ELR (cell line): ENCODE results near the gene PRR5.
"Not testable (repeated sequence)": the region's sequence is repeated elsewhere in the genome, so short reads cannot be mapped to it uniquely, and the experiment has no call there.

Source experiments
- DNase-seq: peaks from one replicate; pipeline ENCODE4 v3.0.0-alpha.2; 2015; ENCODE audit warnings: low read depth

The PRR5 gene, protein sequence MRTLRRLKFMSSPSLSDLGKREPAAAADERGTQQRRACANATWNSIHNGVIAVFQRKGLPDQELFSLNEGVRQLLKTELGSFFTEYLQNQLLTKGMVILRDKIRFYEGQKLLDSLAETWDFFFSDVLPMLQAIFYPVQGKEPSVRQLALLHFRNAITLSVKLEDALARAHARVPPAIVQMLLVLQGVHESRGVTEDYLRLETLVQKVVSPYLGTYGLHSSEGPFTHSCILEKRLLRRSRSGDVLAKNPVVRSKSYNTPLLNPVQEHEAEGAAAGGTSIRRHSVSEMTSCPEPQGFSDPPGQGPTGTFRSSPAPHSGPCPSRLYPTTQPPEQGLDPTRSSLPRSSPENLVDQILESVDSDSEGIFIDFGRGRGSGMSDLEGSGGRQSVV

DNA sequence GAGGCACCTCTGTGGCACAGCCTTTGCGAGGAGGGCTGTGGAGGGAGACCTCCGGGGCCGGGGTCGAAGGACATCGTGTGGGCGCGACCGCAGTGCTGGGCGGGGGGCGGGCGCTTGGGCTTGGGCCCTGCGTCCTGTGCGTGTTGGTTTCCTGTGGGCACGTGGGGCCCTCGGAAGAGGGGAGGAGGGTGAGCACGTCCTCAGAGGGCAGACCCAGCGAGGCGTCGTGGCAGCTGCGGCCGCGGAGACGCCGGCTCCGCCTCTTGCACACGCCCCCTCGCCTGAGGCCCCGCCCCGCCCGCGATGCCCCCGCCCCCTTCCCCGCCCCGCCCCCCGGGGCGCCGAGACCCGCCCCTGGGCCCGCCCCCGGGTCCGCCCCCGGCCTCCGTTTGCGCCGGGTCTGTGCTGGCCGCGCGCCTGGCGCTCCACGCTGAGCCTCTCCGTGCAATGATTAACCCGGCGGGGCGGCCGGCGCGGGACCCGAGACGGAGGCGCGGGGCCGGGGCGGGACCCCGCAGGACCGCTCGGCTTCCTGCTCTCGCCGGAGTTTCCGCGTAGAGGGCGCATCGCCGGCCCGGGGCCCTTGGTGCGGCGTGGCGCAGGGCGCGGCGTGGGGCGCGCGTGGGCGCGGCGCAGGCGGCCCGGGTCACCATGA is at the start of gene PRR5:
Gene PRR5, plus strand, starts transcription at position 381 of the 655 bp plus-strand sequence. Its CDS starts 271 bp downstream, at position 652.
- DNase-seq: peak; percentile 73

DNA sequence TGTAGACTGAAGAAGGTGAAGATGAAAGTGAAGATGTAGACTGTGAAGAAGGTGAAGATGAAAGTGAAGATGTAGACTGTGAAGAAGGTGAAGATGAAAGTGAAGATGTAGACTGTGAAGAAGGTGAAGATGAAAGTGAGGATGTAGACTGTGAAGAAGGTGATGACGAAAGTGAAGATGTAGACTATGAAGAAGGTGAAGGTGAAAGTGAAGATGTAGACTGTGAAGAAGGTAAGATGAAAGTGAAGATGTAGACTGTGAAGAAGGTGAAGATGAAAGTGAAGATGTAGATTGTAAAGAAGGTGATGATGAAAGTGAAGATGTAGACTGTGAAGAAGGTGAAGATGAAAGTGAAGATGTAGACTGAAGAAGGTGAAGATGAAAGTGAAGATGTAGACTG is 49.1 kb upstream of the PRR5 start:
- not testable (repeated sequence) for DNase-seq

DNA sequence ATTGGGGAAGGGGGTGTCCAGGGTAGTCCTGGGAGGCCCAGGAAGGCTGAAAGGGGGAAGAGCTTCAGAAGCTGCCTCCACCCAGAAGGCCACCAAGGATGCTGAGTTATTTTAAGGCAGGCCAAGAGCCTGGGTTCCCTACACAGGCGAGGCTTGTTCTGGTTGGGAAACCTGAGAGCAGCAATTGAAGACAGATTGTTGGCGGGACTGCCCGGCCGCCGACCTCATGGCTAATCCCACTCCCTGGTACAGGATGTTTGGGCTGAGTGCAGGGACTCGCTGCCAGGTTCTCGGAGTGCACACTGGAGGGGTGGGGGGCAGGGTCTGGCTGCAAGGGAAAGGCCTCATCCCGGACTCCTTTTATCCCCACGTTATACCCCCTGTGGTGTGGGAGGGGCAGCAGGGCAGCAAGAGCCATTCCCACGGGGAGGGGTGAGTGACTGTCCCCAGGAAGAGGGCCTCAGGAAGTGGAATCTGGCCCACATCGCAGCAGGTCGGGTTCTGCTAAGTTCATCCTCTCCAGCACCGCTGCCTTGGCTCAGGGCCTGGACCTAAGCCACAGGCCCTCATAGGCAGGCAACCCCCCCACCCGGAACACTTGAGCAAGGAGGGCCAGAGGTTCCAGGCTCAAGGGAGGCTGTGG is 43.6 kb upstream of the PRR5 start:
- no peak for DNase-seq

DNA sequence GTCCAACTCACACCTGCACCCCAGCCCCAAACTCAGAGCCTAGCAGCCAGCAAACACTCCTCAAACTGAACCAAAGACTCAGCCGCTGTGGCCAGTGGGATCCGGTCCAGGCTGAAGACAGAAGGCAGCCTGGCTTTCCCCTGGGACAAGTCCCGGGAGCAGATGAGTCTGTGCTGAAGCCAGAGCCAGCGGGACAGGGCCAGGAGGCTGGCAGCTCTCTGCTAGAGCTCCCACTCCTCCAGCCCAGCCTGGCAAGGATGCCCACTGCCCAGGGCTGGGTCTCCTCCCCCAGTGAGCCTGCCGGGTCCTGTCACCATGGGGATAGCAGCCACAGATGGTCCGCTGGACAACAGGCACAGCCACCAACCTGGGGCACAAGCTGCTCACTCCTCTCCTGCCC is 42.9 kb upstream of the PRR5 start:
- no peak for DNase-seq

DNA sequence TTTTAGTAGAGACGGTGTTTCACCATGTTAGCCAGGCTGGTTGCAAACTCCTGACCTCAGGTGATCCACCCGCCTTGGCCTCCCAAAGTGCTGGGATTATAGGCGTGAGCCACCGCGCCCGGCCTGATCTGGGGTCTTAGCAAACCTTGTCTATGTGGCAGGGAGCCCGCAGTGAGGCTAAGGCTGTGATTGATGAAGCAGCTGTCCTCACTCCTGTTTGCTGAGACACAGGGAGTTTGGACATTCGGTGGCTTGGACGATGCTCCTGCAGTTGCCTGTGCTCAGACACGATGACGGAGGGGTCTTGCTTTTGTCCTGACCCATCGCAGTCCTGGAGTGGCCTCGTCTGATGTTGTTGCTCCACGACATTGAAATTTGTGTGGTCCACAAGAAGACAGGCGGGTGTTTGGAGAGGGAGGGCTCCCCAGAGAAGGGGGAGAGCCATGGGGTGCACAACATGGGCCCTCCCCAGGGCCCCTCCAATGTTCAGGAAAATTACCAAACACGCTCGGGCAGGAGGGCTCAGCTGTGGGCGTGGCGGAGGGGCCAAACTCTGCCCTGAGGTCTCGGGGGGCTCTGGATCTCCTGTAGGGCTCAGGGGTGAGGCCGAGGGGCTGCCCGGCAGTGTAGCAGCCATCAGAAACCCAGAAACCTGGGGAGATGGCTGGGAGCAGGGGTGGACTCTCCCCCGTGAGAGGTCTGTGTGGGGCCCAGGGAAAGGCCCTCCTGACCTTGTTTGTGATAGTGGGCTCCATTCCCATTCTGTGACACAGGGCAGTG is 41.8 kb upstream of the PRR5 start:
- DNase-seq: no peak

DNA sequence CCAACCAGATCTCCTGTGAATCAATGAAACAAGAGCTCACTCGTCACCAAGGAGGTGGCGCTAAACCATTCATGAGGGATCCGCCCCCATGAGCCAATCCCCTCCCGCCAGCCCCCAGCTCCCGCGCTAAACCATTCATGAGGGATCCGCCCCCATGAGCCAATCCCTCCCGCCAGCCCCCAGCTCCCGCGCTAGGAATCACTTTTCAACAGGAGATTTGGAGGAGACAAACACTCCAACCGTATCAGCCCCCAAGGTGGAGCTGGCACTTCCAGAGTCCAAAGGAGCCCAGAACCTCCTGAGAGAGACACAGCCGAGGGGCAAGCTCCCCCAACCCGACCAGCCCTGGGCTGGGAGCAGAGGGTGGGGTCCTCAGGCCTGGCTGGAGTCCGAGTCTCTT is 40.9 kb upstream of the PRR5 start:
- peak; percentile 33 for DNase-seq

DNA sequence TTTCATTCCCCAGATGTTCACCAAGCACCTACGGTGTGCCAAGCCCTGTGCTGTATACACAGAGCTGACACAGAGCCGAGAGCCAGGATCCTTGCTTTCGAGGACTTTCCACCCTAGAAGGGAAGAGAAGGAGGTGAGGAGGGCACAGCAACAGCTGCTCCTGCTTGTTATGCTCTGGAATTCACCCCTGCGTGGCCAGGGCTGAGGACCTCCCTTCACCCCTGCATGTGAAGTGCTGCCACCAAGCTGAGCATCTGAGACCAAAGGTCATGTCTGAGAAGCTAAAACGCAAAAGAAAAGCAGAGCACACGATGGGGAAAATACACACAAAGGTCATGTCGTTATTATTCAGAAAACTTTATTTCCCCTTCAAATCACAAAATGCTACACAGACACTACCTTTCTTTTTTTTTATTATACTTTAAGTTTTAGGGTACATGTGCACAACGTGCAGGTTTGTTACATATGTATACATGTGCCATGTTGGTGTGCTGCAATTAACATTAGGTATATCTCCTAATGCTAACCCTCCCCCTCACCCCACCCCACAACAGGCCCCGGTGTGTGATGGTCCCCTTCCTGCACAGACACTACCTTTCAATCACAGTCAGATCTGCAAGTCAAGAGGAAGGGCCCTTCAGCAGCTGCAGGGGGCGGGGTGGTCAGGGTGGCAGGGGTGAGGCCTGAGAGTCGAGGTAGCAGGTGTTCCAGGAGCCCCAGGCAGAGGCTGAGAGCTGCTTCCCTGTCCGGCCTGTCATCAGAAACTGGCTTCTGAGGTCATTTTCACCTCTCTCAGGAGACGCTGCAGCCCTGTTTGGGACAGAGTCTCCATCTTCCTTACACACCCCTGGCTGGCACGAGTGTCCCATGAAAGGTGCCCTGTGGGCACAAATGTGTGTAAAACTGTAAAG is 40.1 kb upstream of the PRR5 start:
- DNase-seq: no peak

DNA sequence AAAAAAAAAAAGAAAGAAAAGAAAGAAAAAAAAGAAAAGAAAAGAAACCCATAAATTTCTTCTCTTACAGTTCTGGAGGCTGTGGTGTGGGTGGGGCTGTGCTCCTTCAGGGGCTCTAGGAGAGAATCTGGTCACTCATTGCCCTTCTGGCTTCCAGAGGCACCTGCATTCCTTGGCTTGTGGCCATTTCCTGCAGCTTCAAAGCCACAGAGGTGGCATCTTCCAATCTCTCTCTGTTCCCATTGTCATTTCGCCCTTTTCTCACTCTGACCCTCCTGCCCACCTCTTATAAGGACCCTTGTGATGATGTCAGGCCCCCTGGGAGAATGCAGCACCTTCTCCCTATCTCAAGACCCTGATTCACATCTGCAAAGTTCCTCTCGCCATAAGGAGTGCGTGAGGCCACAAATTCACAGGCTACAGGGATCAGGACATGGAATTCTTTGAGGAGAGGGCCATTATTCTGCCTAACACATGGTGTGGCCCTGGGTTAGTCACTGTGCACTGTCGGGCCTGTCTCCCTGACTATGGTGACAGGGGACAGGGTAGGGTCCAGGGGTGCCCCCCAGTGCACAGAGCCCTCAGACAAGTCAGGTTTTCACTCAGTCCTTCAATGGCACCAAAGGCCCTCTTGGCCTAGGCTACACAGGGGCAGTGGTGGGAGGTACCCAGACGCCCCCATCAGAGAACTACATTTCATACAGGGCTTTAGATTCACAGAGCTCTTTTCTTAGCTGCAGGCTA is 38.6 kb upstream of the PRR5 start:
- DNase-seq: no peak

DNA sequence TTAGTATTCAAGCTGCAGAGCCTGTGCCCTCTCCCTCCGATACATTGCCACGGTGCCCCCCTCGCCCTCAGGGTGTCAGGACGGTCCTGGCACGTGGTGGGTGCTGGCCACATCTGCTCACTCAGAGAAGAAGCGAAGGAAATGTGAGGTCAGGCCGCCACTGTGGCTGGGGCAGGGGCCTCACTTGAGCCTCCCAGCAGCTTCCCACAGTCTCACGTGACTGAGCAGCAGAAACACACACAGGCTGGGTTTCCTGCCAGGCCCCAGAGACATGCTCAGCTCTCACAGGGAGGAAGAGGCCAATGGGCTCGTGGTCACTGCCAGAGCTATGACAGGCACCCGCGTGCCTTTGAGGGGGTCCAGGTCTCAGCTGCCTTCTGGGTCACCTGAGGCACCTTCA is 37.9 kb upstream of the PRR5 start:
- DNase-seq: no peak

DNA sequence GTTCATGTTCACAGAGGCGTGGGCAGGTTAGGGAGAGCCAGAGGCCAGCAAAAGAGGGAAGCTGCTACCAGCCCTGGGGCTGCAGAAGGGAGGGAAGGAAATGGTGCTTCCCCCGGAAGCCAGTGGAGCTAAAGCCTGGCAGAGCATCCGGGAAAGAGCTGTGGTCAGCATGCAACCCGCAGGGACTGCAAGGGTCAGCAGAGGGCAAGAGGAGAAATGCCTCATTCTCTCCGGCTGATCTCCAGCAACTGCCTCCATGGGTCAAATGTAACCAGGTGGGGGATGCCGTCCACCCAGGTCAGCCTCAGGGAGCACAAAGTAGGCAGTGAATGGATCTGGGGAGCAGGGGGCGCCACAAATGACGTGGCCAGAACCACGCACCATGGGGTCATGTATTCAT is 36.9 kb upstream of the PRR5 start:
- DNase-seq: peak; percentile 55

DNA sequence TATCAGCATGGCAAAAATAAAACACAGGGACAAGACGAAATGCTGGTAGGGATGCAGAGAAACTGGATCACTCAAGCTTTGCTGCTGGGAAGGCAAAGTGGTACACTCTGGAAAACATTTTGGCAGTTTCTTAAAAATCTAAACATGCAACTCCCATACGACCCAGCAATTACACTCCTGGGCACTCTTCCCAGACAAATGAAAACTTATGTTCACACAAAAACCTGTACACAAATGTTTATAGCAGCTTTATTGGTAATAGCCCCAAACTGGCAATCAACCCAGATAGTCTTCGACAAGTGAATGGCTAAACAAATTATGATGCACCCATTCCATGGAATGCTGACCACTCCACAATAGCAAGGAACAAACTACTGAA is 35.8 kb upstream of the PRR5 start:
- no peak for DNase-seq

DNA sequence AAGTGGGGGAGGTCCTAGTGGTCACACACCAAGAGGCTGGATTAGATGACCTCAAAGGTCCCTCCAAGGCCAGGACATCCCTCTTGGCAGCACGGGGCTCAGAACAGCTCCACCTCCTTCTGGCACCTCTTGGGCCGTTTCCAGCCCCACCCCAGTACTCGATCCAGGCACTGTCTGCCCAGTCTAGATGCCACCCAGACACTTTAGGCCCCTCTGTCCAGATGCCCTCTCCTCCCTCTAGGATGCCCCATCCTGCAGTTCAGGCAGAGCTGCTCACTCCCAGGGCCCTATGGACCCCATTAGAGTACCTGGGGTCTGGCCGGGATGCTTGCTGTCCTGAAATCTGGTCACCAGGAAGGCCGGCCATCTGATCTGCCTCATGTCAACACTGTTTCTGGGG is 34.7 kb upstream of the PRR5 start:
- DNase-seq: no peak

DNA sequence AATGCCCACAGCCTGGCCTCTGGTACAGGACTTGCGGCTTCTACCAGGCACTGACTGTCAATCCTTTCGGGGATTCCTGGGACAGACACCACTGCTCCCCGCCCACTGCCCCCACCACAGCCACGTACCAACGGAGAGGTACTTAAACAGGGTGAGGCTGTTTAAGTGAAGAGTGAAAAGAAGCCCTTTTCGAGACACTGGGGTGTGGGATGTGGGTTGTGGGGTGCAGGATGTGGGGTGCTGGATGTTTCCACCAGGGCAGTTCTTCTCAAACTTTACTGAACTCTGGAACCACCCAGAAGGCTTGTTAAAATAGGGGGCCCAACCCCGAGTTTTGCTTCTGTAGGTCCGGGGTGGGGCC is 34.2 kb upstream of the PRR5 start:
- no peak for DNase-seq

DNA sequence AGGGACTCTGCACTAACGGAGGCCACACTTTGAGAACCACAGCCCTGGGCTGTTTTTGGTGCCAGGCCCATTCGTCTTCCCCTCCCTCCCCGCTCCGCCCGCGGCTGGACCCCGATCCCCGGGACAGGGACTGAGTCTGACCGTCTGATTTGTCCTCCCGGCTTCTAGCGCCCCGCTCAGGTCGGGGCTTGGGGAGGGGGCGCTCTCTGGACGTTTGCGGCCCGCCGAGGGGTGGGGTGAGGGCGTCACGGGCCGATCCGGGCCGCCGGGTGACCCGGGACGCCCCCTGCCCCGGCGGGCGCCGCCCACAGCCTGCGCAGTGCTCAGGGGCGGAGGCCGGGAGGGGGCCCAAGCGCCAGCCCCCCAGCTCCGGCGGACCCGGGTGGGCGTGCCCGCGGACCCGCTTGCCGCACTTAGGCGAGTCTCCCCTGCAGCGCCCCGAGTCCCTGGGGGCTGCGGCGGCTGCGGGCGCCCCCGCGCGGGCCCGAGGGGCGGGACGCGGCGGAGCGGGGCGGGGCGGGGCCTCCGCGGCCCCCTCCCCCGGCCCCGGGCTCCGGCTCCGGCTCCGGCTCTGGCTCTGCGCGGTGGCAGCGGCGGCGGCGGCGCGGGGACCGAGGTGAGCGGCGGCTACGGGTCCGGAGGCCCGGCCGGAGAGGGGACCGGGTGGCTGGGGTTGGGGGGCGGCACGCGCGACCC is 33.7 kb upstream of the PRR5 start:
- DNase-seq: no peak

DNA sequence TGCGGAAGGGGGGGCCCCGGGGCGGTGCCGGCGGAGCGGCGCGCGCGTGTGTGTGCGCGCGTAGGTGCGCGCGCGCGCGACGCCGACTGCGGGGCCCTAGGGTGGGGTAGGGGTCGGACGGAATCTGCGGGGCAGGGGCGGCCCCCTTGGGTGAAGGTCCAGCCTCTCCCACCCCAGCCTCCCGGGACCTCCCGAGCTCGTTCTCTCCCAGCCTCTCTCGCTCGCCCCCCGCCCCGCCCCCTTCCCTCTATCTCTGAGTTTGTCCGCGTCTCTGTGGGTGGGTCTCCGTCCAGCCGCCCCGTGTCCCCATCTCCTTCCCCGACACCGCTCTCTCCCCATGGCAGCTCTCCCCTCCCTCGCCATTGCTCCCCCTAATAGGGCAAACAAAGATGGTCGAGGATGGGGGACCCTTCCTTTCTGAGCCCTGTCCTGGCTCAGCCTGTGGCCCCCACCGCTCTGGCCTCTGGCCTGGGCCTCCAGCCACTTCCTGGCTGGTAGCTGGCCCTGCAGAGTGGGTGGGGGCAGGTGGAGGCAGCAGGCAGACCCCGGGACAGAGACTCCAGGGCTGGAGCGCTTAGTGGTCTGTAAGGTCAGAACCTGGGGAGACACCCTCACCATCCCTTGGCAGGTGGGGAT is 33.0 kb upstream of the PRR5 start:
- no peak for DNase-seq

DNA sequence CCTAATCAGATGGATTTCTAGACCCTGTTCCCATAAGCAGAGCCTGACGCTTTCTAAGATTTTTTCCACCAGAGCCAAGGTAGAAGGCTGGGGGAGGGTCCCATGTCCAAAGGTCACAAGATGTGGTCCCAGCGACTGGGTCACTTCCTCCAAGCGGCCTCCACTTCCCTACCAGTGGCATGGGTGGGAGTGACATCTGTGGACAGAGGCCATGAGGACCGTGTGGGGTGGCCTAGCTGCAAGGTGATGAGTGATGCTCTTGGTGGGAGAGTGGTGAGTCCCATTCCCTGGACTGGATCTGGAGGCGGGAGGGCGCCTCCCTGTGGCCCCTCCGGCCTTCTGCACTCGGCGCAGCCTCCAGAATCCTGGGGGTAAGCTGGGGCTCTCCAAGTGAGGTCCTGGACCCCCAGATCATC is 32.4 kb upstream of the PRR5 start:
- DNase-seq: peak; percentile 23

DNA sequence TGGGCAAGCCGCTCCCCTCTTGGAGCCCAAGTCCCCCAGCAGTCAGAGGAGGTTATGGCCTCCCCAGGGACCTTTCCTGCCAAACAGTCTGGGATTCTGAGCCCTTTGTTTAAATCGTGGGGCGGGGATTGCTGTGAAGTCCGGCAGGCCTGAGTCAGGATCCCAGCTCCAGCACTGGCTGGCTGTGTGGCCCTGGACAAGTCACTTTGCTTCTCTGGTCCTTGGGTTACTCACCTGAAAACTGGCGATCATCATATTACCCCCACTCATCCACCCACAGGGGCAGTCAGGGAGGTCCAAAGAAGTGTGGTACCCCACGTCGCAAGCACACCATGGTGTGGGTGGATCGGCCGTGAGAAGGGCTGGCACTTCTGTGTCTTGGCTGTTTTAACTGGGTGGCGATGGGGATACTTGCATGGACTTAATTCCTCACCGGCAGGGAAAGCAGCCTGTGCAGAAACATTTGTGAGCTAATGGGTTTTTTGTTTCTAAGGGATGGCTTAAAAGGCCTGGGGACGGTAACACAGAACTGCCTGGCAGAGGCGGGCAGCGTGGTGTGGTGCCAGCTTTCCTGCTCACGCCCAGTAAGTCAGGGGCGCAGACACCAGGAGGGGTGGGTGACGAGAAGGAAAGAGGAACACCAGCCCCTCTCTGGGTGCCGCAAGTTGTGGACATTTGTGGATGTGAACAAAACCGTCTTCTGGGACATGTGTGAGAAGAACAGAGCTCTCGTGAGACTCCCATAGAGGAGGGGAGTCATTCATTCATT is 31.6 kb upstream of the PRR5 start:
- no peak for DNase-seq

DNA sequence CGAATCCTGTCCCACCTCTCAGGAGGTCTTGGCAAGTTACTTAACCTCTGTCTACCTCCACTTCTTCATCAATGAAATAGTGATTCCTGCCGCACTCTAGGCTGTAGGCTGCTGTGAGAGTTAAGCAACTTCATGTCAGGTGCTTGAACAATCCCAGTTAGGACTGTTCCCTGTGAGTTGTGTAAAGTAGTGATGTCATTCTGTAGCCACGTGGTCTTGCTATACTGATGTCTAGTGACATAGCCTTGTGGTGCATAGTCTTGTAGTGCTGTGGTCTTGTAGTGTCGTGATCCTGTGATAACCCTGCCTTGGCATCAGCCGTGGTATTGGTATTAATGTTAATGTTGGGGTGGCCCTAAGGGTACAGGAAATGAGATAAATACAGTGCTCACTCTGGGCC is 30.3 kb upstream of the PRR5 start:
- DNase-seq: peak; percentile 23

DNA sequence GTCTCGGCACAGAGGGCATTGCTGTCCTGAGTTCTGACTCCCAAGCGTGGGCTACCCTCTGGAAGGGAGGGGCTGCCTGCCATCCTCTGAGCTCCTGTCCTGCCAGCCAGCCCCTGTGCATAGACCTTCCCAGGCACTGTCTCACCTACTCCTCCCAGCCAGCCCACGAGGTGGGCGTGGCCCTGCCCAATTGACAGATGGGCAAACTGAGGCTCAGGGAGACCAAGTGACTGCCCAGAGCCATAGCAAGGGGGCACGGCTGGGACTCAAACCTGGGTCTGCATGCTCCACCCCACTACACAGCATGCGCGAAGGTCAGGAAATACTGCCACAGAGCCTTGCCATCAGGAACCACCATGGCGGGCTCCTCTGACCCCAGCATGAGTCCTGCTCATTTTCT is 29.4 kb upstream of the PRR5 start:
- DNase-seq: no peak
